GM18520 (cell line): ENCODE data around the gene SMIM44.

Experiments used
- ATAC-seq: cut with Tn5 transposase; IDR thresholded peaks from one replicate; pipeline ENCODE4 v1.9.1; 2021; ENCODE audit not compliant: unreplicated experiment

SMIM44 gene

GRCh38 chr19:3478409-3479176 is 4.6 kb downstream of the SMIM44 start:
- ATAC-seq, result no peak

GRCh38 chr19:3477951-3478350 is 5.3 kb downstream of the SMIM44 start:
- no peak for ATAC-seq

DNA sequence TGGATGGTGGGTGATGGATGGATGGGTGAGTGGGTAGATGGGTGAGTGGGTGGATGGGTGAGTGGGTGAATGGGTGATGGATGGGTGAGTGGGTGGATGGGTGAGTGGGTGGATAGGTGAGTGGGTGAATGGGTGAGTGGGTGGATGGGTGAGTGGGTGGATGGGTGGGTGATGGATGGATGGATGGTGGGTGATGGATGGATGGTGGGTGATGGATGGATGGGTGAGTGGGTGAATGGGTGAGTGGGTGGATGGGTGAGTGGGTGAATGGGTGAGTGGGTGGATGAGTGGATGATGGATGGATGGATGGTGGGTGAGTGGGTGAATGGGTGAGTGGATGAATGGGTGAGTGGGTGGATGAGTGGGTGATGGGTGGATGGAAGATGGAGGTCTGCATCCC is 5.7 kb downstream of the SMIM44 start:
- ATAC-seq, result no peak

GRCh38 chr19:3476830-3477229 is 6.4 kb downstream of the SMIM44 start:
- ATAC-seq, result no peak

DNA sequence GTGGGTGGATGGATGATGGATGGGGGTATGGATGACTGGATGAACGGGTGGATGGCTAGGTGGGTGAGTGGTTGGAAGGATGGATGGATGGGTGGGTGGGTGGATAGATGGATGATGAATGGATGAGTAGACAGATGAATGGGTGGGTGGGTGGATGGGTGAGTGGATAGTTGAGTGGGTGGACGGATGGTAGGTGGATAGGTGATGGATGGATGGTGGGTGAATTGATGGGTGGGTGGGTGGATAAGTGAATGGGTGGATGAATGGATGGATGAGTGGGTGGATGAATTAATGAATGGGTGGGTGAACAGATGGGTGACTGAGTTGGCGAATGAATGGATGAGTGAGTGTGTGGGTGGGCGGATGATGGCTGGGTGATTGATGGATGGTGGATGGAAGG is 7.8 kb downstream of the SMIM44 start:
- no peak for ATAC-seq

- no peak for ATAC-seq
These were observed 8.6 kb downstream of the SMIM44 start for GRCh38 chr19:3474614-3475013.

- ATAC-seq, result no peak
These were observed 9.2 kb downstream of the SMIM44 start for GRCh38 chr19:3474010-3474409.

DNA sequence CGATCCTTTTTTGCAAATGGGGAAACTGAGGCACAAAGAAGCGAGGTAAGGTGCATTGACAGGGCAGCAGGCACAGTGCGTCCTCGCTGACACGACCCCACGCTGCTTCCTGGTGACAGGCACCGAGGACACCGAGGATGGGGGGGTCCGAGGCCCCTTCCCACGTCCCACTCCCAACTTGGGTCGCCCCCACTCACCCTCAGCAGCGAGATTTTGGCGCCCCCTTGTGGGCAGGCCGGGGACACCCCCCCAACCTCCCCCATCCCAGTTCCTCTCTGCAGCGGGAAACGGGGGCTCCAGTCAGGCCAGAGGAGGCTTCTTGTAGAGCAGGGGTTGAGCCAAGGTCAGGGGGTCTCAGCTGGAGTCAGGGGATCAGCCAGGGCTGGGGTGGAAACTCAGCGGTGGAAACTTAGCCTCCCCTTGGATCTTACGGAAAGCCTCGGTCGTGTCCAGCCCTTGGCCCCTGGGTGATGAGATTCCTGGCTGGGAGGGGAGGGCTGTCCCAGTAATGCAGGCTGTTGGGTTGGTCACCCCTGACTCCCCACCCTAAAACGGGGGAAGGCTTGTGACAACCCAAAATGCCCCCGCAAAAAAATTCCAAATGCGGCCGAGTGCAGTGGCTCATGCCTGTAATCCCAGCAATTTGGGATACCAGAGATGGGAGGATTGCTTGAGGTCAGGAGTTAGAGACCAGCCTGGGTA is 11.1 kb downstream of the SMIM44 start:
- no peak for ATAC-seq

DNA sequence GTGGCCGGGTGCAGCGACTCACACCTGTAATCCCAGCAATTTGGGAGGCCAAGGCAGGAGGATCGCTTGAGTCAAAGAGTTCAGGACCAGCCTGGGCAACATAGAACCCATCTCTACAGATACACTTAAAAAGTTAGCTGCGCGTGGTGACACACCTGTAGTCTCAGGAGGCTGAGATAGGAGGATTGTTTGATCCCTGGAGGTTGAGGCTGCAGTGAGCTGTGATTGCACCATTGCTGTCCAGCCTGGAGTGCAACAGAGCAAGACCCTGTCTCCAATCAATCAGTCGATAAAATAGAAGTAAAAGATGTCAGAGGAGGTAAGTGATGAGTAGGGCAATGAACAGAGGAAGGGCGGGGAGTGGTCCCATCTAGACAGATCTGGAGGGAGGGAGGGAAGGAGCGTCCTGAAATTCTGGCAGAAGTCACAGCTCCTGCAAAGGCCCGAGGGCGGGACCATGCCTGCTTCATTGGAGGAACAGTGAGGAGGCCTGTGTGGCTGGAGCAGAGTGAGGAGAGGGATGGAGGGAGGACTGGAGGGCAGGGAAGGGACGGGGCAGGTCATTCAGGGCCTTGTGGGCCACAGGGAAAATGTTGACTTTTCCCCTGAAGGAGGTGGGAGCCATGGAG is 12.6 kb downstream of the SMIM44 start:
- no peak for ATAC-seq

DNA sequence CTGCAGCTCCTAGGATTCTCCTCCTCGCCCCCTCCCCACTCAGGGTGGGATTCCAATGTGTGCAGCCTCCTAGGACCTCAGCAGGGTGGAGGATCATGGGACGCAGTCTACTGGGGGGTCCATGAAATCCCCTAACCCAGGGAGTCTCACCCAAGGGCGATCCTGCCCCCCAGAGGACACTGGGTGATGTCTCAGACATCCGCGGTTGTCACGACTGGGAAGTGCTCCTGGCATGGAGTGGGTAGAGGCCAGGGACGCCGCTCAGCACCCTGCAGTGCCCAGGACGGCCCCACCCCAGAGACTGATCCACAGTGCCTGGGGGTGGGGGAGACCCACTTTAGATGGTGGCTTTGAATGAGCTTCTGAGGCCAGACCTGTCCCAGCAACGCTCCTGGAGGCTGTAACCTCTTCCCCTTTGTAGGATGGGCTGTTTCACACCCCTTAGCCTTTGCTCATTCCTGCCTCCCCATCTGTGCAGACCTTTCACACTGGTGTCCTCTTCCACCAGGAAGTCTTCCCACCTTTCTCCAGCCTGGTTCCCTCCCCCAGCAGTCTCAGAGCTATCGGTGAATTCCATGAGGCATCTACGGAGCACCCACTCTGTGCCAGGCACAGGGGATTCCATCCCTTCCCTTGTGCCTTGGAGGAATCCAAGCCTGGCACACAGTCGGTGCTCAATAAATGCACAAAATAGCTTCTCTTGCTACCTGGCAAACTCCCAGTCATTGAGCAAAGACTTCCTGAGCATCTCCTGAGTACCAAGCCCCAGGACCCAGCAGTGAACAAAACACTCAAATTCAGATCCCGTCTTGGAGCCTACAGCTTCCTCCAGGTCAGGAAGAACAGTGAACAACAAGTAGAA is 13.4 kb downstream of the SMIM44 start:
- ATAC-seq, result no peak

DNA sequence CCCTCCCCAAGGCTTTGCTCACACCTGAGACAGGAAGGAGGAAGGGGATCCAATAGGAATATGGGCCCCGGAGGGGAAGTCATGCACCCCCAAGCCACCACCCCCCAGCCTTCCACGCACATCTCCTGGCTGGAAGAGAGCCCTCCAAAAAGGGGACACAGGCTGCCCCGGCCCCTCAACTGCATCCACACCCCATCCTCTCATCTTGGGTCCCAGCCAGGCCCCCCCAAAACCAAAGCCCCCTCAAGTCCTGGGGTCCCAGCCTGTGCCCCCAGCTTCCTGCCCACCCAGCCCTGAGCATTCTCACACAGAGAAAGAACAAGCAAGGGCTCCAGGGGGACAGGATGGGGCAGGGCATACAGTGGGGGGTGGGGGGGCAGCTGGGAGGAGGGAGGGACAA is 15.0 kb downstream of the SMIM44 start:
- ATAC-seq, result no peak

- ATAC-seq, result no peak
These were observed 15.6 kb downstream of the SMIM44 start for GRCh38 chr19:3467437-3468198.

- ATAC-seq, result no peak
These were observed 16.6 kb downstream of the SMIM44 start for GRCh38 chr19:3466635-3467034.

- ATAC-seq, result no peak
These were observed 17.7 kb downstream of the SMIM44 start for GRCh38 chr19:3465552-3465951.

DNA sequence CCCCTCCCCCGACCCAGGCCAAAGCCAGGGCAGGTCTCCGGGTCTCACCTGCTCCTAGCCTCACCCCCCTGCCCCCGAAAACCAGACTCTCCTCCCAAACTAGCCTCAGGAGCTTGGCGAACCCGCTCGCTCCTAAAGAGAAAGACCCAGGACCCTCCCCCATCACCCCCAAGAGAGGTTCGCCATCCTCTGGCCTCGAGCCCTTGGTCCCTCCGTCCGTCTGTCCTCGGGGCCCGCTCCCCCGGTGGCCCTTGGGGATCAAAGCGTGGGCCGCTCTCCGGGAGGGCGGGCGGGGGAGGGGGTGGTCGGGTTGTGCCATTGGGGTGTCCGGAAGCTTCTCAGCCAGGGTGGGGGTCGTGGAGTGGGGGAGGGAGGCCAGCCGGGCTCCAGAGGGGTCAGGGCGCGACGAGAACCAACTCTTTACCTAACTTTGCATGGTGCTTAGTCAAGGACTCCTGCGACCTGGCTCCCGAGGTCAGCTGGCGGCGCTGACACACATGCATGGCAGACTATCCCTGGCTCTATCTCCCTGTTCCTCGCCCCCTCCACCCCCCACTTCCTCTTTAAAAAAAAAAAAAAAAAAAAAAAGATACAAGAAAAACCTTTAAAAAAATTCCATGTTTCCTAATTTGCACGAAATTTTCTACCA is 18.5 kb downstream of the SMIM44 start:
- ATAC-seq, result no peak

DNA sequence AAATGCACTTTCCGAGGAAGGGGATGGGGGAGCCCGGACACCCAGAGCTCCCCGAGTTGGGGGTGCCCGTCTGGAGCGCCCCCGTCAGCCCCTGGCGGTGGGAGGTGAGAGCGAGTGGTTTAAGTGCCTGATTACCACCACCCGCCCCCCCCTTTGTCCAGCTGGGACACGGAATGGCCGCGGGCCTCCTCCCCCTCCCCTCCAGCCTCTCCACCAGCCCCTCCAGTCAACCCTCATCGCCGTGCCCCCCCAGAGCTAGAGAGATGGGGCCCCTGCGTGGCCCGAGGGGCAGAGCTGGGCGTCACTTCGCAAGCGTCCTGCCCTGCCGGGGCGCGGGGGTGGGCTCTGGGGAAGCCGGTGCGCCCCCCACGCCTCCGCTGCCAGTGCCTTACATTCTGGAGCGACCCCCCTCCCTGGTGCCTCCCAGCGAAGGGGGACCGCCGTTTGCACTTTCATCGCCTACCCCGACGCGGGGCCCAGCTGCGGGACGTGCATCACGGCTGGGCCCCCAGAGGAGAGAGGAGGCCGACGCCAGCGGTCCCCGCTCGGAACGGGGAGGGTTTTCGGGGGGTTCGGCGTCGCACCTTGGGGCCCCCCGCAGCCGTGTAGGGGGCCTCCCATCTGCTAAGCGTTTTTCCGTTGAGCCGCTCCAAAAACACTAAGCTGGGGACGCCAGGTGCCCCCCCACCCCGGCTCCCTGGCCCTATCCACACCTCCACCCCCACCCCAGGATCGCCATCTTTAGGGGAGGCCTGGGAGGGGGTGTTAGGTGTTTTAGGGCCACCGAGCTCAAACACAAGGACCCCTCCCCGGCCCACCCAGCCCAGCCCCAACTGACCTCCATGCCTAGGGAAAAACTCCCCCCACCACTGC is 19.3 kb downstream of the SMIM44 start:
- ATAC-seq, result no peak

DNA sequence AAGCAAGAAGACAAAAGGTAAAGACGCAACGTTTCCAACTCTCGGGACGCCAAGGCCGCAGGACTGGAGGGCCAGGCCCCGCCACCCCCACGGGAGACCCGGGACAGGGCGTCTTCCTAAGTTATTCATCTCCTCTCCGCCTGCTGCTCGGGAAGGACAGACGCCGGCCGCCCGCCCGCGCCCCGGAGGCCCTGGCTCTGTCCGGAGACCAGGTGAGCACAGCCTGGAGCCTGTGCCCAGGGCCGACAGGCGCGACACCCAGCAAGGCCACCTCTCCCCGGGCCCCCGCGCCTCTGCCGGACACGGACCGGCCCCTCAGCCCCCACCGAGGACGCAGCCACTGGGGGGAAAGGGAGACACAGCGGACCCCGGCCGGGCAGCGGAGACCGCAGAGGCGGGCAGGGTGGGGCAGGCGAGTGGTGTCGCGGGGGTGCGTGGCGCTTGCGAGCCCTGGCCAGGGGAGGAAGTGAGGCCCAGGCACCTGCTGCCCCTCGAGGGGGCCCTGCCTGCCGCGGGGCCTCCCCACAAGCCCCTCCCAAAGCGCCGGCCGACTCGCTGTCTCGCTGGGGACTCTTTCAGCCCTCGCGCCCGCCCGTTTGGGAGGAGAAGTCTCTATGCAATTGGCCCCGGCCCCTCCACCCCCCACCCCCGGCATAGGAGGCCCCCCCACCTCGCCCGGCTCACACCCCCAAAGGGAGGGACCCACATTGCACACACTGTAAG is 20.1 kb downstream of the SMIM44 start:
- ATAC-seq, result no peak

DNA sequence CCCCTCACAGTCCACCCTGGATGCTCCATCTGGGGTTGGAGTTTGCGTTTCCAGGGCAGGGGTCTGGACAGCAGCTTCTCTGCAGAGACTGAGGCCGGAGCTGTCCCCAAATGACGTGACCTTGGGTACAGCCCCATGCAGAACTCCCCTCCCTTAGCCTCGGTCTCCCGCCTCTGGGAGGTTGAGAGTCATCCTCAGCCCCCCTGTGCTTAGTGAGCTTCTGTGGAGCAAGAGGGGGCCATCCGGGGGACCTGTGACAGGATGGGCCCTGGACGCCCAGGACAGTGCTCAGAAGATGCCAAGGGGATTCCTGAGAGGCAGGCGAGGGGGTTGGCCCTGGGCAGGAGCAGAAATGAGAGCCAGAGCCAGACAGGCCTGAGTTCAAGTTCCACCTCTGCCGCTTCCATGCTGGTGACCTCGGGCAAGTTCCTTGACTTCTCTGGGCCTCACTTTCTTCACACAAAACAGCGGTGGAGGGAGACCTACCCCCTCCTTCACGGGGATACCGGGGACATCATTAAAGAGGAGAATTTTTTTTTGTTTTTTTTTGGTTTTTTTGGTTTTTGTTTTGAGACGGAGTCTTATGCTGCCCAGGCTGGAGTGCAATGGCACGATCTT is 23.2 kb downstream of the SMIM44 start:
- no peak for ATAC-seq
